ENCODE results near the gene CCDC88C.

DNA sequence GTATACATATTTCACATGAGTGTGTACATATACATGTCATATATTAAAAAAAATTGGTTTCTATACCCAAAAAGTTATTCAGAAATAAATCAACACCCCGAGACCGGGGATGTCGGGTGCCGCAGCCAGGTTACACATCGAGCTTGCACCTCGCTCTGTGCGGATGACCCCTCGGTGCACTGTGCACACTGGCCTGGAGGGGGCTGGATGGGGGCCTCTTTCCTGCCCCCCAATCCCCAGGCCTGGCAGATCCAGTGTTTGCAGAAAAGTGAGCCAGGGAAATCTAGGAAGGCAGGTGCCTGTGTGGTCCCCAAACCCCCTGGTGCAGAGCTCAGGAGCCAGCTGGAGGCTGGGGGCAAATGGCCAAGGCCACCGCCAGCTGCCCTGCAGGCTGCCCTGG lies 146.0 kb downstream of the CCDC88C start:
- TF ChIP-seq, protein P1, sequence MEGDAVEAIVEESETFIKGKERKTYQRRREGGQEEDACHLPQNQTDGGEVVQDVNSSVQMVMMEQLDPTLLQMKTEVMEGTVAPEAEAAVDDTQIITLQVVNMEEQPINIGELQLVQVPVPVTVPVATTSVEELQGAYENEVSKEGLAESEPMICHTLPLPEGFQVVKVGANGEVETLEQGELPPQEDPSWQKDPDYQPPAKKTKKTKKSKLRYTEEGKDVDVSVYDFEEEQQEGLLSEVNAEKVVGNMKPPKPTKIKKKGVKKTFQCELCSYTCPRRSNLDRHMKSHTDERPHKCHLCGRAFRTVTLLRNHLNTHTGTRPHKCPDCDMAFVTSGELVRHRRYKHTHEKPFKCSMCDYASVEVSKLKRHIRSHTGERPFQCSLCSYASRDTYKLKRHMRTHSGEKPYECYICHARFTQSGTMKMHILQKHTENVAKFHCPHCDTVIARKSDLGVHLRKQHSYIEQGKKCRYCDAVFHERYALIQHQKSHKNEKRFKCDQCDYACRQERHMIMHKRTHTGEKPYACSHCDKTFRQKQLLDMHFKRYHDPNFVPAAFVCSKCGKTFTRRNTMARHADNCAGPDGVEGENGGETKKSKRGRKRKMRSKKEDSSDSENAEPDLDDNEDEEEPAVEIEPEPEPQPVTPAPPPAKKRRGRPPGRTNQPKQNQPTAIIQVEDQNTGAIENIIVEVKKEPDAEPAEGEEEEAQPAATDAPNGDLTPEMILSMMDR (IDR thresholded peaks at IDR 0.05 in 4 of 5, conservative IDR thresholded peaks at IDR 0.05 in 1 of 5): no peak
- no peak for TF ChIP-seq POLR2A (IDR thresholded peaks at IDR 0.05)
